Measurements from ENCODE around the gene TSPAN18.

DNA sequence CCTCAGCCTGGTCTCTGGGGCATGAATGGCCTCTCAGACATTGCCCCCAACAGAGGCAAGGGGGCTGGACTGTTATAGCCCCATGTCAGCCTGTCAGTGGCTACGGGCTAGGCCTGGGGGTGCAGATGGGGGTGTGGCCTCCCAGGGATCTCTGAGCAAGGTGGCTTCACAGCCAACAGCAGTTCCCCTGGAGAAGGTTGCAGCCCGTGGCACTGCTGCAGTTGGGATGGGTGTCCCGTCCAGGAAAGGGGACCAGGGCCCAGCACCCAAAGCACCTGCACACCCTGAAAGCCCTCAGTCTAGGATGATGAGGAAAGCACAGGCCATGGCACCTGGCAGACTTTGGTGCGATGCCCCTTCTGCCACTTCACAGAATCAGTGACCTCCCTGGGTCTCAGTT is 122.7 kb downstream of the TSPAN18 start:
- TF ChIP-seq, protein P1, sequence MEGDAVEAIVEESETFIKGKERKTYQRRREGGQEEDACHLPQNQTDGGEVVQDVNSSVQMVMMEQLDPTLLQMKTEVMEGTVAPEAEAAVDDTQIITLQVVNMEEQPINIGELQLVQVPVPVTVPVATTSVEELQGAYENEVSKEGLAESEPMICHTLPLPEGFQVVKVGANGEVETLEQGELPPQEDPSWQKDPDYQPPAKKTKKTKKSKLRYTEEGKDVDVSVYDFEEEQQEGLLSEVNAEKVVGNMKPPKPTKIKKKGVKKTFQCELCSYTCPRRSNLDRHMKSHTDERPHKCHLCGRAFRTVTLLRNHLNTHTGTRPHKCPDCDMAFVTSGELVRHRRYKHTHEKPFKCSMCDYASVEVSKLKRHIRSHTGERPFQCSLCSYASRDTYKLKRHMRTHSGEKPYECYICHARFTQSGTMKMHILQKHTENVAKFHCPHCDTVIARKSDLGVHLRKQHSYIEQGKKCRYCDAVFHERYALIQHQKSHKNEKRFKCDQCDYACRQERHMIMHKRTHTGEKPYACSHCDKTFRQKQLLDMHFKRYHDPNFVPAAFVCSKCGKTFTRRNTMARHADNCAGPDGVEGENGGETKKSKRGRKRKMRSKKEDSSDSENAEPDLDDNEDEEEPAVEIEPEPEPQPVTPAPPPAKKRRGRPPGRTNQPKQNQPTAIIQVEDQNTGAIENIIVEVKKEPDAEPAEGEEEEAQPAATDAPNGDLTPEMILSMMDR (IDR thresholded peaks at IDR 0.05), result no peak
- no peak for TF ChIP-seq POLR2A (IDR thresholded peaks at IDR 0.05)
- no peak for TF ChIP-seq EP300 (IDR thresholded peaks at IDR 0.05)

All from tibial nerve (tissue), 4 donors.